ENCODE results near the gene CASTOR1.

Gene CASTOR1

GRCh38 chr22:30262917-30263741, 26.2 kb downstream of the CASTOR1 start:
- DNase-seq, result peak; percentile 89

GRCh38 chr22:30262112-30262511, 27.2 kb downstream of the CASTOR1 start:
- peak; percentile 22 for DNase-seq

- peak; percentile 40 for DNase-seq
Measured at GRCh38 chr22:30261134-30261533, 28.2 kb downstream of the CASTOR1 start.

GRCh38 chr22:30260682-30261081, 28.6 kb downstream of the CASTOR1 start:
- DNase-seq, result no peak

GRCh38 chr22:30260276-30260675, 29.0 kb downstream of the CASTOR1 start:
- no peak for DNase-seq

- DNase-seq, result no peak
Measured at GRCh38 chr22:30254314-30254713, 35.0 kb downstream of the CASTOR1 start.

GRCh38 chr22:30253205-30253852, 36.0 kb downstream of the CASTOR1 start:
- peak; percentile 52 for DNase-seq

GRCh38 chr22:30252411-30253204, 36.7 kb downstream of the CASTOR1 start:
- DNase-seq, result peak; percentile 25

GRCh38 chr22:30251711-30252110, 37.6 kb downstream of the CASTOR1 start:
- no peak for DNase-seq

DNA sequence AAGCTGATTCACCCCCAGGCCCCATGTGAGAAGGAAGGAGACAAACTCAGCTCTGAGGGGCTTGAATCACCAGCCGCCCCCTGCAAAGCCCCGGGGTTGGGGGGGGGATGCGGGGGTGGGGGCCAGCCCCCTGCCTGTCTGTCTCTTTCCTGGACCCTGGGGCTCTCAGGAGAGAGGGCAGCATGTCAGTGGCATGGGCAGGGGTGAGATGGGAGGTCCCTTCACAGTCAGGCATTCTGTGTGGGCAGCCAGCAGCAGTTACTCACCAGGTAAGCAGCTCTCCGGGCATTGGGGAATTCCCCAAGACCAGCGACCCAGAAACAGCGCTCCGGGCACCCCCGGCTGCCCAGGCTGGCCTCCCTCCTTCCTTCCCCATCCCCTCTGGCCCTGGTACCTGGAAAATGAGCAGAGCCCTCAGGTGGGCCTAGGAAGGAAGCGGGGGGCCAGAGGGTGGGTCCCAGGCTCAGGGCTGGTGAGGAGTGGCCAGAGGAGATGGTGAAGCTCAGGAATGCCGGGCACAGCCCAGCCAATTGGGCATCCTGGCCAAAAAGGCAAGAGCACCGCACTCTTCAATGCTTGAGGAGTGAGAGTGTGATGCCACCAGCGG, 38.5 kb downstream of the CASTOR1 start:
- peak; percentile 52 for DNase-seq

DNA sequence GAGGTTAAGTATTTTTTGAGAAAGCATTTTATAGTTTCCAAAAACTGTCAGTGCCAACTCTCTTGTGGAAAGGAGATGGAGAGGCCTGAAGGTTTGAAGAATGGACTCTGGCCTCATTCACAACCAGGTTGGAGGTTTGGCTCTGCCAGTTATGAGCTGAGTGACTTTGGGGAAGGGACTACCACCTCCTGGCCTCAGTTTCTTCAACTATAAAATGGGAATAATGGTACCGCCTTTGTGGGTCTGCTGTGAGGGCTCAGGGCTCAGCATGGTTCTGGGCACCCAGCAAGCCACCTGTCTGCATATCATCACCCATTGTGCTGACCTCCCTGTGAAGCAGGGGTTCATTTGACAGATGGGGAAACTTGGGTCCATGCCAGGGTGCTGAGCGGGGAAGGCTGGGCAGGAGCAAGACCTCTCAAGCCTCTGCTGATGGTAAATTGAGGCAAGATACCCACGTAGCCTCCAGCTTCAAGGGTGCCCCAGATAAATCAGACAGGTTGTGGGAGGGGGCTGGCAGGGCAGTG, 39.2 kb downstream of the CASTOR1 start:
- DNase-seq, result no peak

DNA sequence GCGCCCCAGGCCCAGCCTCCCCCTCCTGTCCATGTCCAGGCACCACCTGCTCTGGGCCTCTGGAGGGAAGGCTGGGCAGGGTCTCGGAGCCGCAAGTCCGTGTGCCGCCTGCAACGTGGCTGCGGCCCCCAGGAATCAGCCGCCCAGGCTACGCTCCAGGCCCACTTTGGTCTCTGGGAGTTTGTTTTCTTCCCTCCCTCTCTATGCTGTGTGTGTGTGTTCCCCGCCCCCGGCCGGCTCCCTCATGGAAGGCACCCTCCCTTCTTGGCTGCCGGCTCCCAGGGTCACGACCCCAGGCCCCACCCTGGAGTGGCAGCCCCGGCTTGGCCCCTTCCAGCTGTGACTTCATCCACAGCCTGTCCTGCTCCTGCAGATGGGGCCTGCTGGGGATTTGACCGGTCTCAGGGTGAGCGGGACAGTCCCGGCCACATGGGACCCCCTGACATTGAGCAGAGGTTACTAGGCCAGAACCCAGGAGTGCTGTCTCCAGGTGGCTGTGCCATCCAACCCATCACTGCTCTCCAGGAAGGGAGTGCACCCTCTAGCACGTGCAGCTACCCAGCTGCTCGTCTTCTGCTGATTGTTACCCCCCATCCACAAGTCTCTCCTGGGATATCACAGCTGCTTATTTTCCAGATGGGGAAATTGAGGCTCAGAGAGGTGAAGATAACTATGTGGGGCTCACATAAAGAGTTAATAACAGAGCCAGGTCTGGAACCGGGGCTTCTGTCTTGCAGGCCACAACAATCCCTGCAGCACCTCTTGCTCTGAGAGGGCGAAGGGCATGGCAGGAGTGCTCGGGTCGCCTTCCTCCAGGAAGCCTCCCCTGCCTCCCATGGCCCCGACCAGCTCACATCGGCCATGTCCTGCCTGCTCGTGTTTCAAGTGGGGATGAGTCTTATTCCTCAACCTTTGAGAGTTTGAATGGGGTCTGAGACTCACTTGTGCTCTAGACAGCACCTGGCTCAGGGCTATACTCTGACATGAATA, 40.0 kb downstream of the CASTOR1 start:
- DNase-seq, result no peak

GRCh38 chr22:30248484-30248883, 40.8 kb downstream of the CASTOR1 start:
- no peak for DNase-seq

DNA sequence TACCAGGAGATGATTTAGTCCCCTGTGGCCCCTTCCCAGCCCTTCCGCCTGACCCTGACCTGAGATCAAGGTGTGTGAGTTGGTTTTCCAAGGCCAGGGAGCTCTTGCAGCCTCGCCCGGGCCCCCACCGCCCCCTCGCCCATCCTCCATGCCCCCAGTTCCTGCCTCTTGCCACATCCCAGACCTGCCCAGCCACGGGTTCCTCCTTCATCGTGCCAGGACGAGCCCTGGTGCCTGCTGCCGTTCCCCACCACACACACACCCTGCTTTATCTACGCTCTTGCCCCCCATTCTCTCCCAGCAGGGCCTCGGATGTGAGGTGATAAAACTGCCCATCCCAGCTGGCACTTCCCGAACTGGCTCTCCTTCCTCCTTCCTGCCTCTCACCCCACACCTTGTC, 41.3 kb downstream of the CASTOR1 start:
- DNase-seq, result no peak

DNA sequence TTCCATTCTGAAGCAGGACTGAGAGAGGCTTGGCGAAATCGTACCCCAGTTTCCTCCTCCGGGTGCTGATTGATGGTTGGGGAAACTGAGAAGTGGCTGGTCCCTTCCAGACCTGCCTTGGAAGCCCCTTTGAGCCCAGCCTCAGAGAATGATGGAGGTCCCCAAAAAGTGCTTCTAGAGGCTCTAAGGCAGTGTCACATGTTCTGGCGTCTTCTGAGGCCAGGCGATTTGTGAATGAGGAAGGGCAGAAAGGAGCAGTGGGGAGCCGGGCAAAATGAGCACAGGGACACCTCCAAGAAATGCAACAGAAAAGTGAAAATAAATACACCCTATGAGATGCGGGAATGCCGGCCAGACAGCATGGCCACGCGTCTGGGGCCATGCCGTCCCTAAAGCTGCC, 41.7 kb downstream of the CASTOR1 start:
- DNase-seq, result no peak

DNA sequence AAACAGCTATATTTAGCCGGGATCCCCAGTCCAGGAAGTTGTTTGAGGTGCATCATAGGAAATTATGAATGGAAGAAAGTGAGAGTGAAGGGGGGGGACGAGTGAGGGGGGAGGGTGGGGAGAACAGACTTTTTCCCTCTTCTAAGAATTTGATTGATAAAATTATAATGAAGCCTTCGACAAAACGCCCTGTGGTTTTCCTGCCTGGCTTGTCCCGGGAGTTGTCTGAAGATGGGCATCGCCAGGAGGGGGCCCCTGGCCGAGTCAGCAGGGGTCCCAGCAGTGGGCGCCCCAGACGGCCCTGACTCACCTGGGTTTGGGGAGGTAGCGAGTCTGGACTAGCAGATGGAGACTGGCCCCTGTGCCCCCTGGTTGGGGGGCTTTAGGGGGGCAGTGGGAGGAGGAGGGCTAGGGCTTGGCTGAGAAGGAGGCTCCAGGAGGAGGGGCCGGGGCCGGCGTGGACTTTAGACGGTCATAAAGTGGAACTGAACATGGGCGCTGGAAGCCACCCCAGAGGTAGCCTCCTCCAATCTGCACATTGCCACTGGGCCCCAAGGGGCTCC, 42.4 kb downstream of the CASTOR1 start:
- DNase-seq, result no peak

DNA sequence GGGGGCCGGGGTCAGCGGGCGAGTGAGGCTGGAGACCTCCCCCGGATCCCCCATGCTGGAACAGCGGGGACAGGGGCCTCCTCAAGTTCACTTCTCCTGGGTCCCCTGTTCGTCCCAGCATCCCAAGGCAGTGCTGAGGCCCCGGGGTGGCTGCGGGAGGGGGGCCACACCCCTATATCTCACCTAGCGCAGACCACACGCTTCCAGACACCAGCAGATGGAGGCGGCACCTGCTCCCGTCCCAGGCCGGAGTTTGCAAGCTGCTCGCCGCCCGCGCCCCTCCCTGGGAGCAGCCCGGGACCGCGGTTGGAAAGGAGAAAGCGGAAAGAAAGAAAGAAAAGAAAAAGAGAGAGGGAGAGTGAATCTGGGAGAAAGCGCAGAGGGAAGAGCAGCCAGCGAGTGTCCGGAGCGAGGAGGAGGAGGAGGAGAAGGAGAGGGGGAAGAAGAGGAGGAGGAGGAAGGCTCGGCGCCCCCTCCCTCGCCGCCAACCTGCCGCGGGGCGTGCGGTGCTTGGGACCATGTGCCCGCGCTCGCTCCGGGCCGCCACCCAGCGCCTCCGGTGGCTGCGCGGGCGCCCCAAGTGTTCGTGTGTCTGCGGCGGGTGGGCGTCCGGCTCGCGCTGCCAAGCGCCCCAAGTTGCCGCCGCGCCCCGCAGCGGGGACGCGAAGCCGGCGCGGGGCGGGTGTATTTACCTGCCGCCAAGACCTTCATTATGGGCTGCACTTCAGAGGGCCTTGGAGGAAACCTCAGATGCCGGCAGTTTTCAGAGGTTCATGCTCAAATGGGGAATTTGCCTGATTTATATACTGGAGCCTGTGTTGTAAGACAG, 43.1 kb downstream of the CASTOR1 start, which contains the start of gene LIF:
LIF (minus strand) TSS at position 775 of the 829 bp plus-strand sequence; CDS start at position 711, 64 bp downstream.
- DNase-seq, result peak; percentile 80

- peak; percentile 71 for DNase-seq
Measured at GRCh38 chr22:30245181-30245984, 43.9 kb downstream of the CASTOR1 start.

DNA sequence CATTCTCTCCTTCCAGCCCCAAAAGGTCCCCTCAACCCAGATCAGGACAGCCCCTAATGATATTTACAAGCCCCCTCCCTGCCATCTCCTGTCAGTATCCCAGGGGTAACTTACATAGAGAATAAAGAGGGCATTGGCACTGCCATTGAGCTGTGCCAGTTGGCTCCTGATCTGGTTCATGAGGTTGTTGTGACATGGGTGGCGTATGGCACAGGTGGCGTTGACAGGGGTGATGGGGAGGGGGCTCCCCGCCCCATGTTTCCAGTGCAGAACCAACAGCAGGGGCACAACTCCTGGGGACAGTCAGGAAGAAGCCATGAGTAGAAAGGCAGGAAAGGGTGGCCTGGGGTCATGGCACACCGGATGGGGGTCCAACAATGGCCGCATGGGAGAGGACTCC, 44.7 kb downstream of the CASTOR1 start:
- DNase-seq, result peak; percentile 45
